CD4-positive, alpha-beta T cell treated with Interleukin-10 for 1 hour (primary cell): ENCODE results near the gene NRG4.
"Not testable (repeated sequence)": the region's sequence is repeated elsewhere in the genome, so short reads cannot be mapped to it uniquely, and the experiment has no call there.

Experiments used
- DNase-seq: peaks from one replicate; pipeline ENCODE4 v3.0.0-alpha.2; 2020

Gene NRG4

GRCh38 chr15:75925440-75925839, 86.8 kb downstream of the NRG4 start:
- DNase-seq, result no peak

- no peak for DNase-seq
These were observed 87.6 kb downstream of the NRG4 start for GRCh38 chr15:75924576-75924975.

- DNase-seq, result no peak
These were observed 88.5 kb downstream of the NRG4 start for GRCh38 chr15:75923756-75924155.

- DNase-seq, result peak; percentile 48
These were observed 90.2 kb downstream of the NRG4 start for GRCh38 chr15:75921732-75922703.

GRCh38 chr15:75920079-75920478, 92.1 kb downstream of the NRG4 start:
- DNase-seq, result no peak

- DNase-seq, result no peak
These were observed 94.1 kb downstream of the NRG4 start for GRCh38 chr15:75918135-75918534.

- no peak for DNase-seq
These were observed 95.2 kb downstream of the NRG4 start for GRCh38 chr15:75916978-75917377.

GRCh38 chr15:75910355-75910754, 101.9 kb downstream of the NRG4 start:
- not testable (repeated sequence) for DNase-seq

GRCh38 chr15:75905231-75905630, 107.0 kb downstream of the NRG4 start:
- no peak for DNase-seq

GRCh38 chr15:75903331-75904239, 108.6 kb downstream of the NRG4 start, which contains the start of gene FBXO22:
Gene FBXO22 (plus strand): TSS chr15:75903878. CDS start chr15:75903964, 86 bp downstream.
- DNase-seq, result peak; percentile 90

- DNase-seq, result no peak
These were observed 110.1 kb downstream of the NRG4 start for GRCh38 chr15:75902129-75902557.

GRCh38 chr15:75900577-75900976, 111.6 kb downstream of the NRG4 start:
- DNase-seq, result no peak

GRCh38 chr15:75895731-75896130, 116.5 kb downstream of the NRG4 start:
- no peak for DNase-seq

- no peak for DNase-seq
These were observed 120.3 kb downstream of the NRG4 start for GRCh38 chr15:75891895-75892294.
